GM18502 (cell line): Measurements from ENCODE around the gene CAPG.
A peak's percentile ranks its signal among the peaks of the same experiment; 100 is the strongest.
"Not testable (repeated sequence)": the region's sequence is repeated elsewhere in the genome, so short reads cannot be mapped to it uniquely, and the experiment has no call there.

Source experiments
- ATAC-seq: cut with Tn5 transposase; IDR thresholded peaks from one replicate; pipeline ENCODE4 v1.9.1; 2021; ENCODE audit warnings: mild to moderate bottlenecking; ENCODE audit not compliant: unreplicated experiment, poor library complexity

CAPG gene

DNA sequence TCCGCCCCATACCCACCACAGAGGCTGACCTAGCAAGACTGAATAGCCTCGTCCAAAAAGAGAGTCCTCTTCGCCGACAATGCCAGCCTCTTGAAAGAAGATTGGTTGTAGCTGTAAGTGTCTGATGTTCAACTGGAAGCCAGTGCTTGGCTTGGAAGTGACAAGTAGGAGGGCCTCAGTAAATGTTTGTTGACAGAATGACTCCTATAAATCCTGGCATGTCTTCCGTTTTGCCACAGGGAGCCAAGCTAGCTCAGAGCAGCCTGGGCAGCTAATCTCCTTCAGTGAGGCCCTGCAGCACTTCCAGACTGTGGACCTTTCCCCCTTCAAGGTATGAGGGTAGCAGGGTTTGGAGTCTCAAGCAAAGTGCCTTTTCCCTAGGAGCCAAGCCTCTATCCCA is 40.7 kb downstream of the CAPG start:
- no peak for ATAC-seq

DNA sequence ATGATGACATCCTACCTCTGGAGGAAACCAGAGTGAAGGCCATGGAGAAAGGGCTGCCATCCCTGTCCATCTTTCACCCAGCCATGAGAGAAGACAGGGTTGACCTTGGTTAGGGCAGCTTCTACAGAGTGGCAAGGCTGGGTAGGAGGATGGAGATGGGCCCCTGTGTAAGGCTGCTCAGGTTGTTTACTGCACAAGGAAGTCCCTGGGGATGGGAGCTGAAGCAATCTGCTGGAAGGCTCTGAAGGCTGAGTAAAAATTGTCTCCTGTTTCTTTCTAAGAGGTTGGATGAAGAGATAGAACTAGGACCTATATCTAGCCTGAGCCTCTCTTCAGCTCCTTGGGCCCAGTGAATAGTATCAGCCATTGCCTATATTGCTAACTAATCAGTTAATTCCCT is 41.2 kb downstream of the CAPG start:
- no peak for ATAC-seq

DNA sequence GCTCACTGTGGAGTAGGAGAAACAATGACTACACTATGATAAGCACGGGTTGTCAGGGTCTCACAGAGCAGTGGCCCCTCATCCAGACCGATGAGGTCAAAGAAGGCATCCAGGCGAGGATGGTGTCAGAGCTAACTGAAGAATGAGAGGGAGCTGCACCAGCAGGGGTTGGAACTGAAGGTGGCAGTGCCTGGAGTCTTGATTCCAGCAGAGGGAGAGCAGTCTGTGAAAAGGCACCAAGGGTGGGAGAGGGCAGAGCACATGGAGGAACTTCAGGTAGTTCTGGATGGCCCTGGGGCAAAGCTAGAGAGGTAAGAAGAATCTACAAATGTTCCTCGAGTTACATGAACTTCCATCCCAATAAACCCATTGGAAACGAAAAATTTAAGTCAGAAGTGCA is 43.0 kb downstream of the CAPG start:
- no peak for ATAC-seq

DNA sequence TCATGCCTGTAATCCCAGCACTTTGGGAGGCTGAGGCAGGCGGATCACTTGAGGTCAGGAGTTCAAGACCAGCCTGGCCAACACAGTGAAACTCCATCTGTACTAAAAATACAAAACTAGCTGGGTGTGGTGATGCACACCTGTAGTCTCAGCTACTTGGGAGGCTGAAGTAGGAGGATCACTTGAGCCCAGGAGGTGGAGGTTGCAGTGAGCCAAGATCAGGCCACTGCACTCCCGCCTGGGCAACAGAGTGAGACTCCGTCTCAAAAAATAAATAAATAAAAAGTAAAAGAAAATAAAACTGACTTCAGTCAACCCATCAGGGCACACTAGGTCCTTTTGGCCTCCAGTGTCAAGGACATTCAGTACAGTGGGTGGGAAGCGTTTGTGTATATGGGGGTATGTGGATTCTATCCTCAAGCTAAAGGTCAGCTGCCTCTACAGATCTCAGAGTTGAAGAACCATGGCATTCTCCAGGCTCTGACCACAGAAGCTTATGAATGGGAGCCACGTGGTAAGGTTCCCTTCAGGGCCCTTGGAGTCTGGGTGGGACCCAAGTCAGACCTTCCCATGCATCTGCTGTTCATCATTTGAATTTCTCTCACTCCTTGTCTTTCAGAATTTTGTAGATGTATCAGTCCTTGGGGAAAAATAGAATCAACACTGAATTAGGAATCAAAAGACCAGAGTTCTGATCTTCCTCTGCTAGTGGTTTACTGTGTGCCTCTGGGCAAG is 47.3 kb downstream of the CAPG start:
- not testable (repeated sequence) for ATAC-seq

DNA sequence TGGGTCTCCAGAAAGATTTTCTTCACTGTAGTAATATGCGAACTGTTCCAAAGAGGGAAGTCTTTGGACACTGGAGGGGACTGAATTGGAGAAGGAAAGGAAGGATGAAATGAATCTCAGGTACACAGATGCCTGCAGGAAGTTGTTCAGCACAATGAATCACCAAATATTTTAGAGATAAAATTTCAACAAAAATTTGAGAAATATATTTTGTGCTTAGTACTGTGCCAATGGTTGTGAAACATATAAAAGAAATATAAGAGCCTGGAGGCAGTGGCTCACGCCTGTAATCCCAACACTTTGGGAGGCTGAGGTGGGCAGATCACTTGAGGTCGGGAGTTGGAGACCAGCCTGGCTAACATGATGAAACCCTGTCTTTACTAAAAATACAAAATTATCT is 52.4 kb downstream of the CAPG start:
- ATAC-seq: no peak

DNA sequence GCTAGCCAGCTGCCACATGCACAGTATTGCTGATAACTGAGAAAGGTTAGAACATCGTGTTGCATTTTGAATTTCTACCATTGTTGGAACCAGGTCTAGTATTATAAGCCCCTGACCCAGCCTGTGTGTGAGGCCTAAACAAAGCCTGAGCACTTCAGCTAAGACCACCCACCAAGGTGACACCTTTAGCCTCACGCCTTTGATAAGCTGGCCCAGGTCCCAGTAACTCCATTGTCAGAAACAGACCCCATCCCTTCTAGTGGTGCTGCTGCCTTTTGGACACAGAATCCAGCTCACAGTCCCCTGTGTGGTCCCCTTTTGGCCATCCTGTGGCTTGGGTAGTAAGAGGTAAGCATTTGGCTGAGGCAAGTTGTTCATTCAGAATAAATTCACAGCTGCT is 54.0 kb downstream of the CAPG start:
- ATAC-seq: no peak

DNA sequence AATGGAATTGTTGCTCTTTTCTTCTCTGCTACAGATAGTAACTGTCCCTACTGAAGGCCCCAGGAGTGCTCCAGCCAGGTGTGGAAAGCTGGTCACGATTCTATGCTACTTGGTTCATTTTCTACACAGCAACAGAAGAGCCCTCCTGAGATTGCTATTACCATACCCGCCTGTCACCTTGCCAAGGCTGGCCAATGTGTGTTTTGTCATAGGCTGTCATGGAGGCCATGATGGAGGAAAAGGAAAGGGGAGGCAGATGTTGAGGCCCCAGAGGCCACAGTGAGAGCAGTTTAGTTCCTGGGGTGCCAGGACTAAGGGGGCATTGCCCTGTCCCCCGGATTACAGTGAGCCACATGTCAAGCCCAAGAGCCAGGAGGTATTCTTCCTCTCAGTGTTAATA is 54.6 kb downstream of the CAPG start:
- ATAC-seq: no peak

DNA sequence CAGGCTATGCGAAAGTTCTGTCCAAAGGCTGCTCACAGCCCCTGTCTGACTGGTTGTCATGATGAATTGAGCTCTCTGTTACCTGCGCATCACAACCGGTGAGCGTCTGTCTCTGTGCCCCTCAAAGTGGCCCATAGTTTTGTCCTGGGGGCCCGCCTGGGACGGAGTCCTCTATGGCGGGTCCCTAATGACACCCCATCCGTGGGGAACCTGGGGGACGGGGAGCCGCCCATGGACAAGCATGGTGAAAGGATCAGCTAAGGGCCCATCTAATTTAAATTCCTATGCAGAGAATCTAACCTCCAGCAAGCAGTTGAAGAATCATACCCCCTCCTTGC is 55.1 kb downstream of the CAPG start:
- ATAC-seq: peak; percentile 15

DNA sequence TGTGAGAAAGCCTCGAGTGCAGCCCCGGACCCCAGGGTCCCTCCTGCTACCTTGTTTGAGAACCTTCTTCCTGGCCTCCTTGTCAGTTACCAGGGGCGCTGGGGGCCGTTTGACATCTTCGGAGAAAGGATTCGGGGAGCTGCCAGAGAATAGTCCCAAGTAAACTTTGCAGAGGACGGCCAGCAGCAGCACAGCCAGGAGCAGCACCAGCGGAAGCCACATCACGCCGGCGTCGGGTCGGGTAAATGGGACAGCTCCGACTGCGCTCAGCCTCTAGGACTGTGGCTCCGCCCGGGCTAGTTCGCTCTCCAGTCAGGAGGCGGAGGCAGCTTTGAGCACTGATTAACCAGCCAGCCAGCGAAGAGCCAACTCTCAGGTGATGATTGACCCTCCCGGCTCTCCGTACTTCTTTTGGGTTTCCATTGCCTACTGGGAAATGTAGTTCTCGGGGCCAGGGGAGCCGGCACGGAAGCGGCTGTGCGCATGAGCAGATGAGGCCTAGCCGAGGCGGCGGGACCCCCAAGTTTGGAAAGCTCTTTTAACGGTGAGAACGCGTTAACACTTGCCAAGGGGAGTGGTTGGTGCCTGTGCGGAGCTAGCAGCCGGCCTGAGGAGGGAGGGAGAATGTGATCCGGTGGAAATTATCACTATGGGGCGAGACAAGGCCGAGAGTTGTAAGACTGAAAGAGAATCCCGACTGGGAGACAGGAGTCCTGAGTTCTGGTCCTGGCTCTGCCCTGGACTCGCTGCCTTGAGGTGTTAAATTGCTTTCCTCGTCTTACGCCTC is 55.7 kb downstream of the CAPG start, which contains the start of the genes ELMOD3 and RETSAT:
TSS of gene ELMOD3 (plus strand) at position 484 of the 787 bp plus-strand sequence. CDS start 2,430 bp downstream, outside the sequence.
TSS of gene RETSAT (minus strand) at position 243 of the 787 bp plus-strand sequence. CDS start at position 222, 21 bp downstream.
- peak; percentile 95 for ATAC-seq

DNA sequence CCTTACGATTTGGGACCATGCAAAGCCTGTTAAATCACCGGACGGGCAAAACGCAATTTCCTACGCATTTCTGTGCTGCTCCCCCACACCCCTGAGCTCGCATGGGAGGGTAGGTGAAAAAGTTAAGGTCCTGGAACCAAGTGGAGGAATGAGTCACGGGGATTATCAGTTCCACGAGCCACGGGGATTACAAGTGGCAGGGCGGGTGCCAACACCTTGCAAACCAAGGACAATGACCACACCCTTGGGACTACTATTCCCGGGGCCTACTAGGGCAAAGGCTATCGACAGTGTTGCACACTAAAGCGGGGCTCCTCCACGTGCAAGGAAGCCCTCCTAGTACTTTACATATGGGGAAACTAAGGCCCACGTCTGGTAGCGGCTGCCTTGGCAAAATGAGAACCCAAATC is 56.3 kb downstream of the CAPG start:
- ATAC-seq: peak; percentile 23

DNA sequence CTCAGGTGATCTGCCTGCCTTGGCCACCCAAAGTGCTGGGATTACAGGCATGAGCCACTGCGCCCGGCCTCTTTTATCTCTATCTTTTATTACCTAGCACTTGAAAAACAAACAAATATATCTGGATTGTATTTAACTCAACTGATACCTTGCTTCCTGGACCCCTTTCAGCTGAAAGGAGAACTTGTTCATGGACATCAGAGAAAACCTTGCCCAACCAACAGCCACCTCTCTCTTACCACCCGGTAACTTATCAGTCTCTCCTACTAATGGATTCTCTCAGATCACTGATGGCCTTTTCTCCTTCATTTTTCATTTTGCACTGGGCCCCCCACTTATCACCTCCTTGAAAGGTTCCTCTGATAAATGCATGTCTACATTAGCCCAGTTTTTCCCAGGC is 62.6 kb downstream of the CAPG start:
- no peak for ATAC-seq
